Neural progenitor cell (in vitro differentiated cells): Measurements from ENCODE around the gene CYB561D1. TPM values are rescaled to one million over a fixed set of nuclear protein-coding genes. Genes with fewer than 3 reads are reported as not detected.

ENCODE experiments used
- DNase-seq: peaks from one replicate; pipeline ENCODE4 v3.0.0-alpha.2; 2016; ENCODE audit warnings: low spot score
- H2AFZ ChIP-seq: fragments of 200-600 bp; sonication (generic); replicated peaks from 2 replicates; pipeline ENCODE4 v1.6.1; 2016; ENCODE audit warnings: antibody characterized with exemption
- H3F3A ChIP-seq: fragments of 200-600 bp; sonication (generic); 2 replicates; pipeline ENCODE4 v1.6.1; 2016; ENCODE audit warnings: antibody characterized with exemption, low read depth
- H3K27ac ChIP-seq: fragments of 200-600 bp; sonication (generic); 2 replicates; pipeline ENCODE4 v1.5.1; 2016; ENCODE audit warnings: mild to moderate bottlenecking
- H3K27me3 ChIP-seq: fragments of 200-600 bp; sonication (generic); 2 replicates; pipeline ENCODE4 v1.6.1; 2016; ENCODE audit warnings: mild to moderate bottlenecking, moderate library complexity
- H3K36me3 ChIP-seq: fragments of 200-600 bp; sonication (generic); 2 replicates; pipeline ENCODE4 v1.5.1; 2016
- H3K4me1 ChIP-seq: fragments of 200-600 bp; sonication (generic); 2 replicates; pipeline ENCODE4 v1.6.1; 2016; ENCODE audit warnings: mixed run types
- H3K4me2 ChIP-seq: fragments of 200-600 bp; sonication (generic); 2 replicates; pipeline ENCODE4 v1.6.1; 2016
- H3K4me3 ChIP-seq: fragments of 200-600 bp; sonication (generic); 2 replicates; pipeline ENCODE4 v1.5.1; 2016
- H3K79me2 ChIP-seq: fragments of 200-600 bp; sonication (generic); 2 replicates; pipeline ENCODE4 v1.6.1; 2016; ENCODE audit warnings: low read depth
- H3K9ac ChIP-seq: fragments of 200-600 bp; sonication (generic); 2 replicates; pipeline ENCODE4 v1.6.1; 2016
- H3K9me3 ChIP-seq: fragments of 200-600 bp; sonication (generic); 2 replicates; pipeline ENCODE4 v1.5.1; 2016; ENCODE audit warnings: low read depth
- H4K20me1 ChIP-seq: fragments of 200-600 bp; sonication (generic); 2 replicates; pipeline ENCODE4 v1.6.1; 2016; ENCODE audit warnings: low read depth
- H3K27ac Mint-ChIP-seq: 3 replicates; pipeline ENCODE4 v1.8.0; 2021; ENCODE audit warnings: mixed read lengths
- H3K27me3 Mint-ChIP-seq: 2 replicates; pipeline ENCODE4 v1.8.0; 2022; ENCODE audit warnings: low read depth, mild to moderate bottlenecking, inconsistent platforms, moderate library complexity, mixed read lengths; ENCODE audit not compliant: insufficient read depth
- H3K36me3 Mint-ChIP-seq: 3 replicates; pipeline ENCODE4 v1.8.0; 2021; ENCODE audit warnings: mixed read lengths
- H3K4me1 Mint-ChIP-seq: 3 replicates; pipeline ENCODE4 v1.8.0; 2021; ENCODE audit warnings: mixed read lengths
- H3K4me3 Mint-ChIP-seq: 3 replicates; pipeline ENCODE4 v1.8.0; 2021; ENCODE audit warnings: mild to moderate bottlenecking, moderate library complexity, mixed read lengths
- H3K9me3 Mint-ChIP-seq: 3 replicates; pipeline ENCODE4 v1.8.0; 2020; ENCODE audit warnings: mixed read lengths
- CTCF ChIP-seq: fragments of 200-600 bp; sonication (generic); IDR thresholded peaks from 2 replicates; pipeline ENCODE4 v1.5.1; 2017; ENCODE audit warnings: antibody characterized with exemption, mild to moderate bottlenecking
- EZH2 ChIP-seq: fragments of 200-600 bp; sonication (generic); IDR thresholded peaks from 2 replicates; pipeline ENCODE4 v1.6.1; 2017; ENCODE audit warnings: antibody characterized with exemption, mild to moderate bottlenecking, moderate library complexity
- EZH2phosphoT487 ChIP-seq: fragments of 200-600 bp; sonication (generic); IDR thresholded peaks from 2 replicates; pipeline ENCODE4 v1.6.1; 2017; ENCODE audit warnings: antibody characterized with exemption
- total RNA-seq: library from RNA; depleted of rRNA; stranded (reverse); fragments of >200 nt; gene quantifications from 2 replicates; pipeline ENCODE4 v1.2.3, GENCODE V29; 2015; ENCODE audit warnings: low replicate concordance

CYB561D1 gene
- total RNA-seq, 1 donor from 2014 or later = 4.3 TPM

- H3K79me2 ChIP-seq = peaks cover 5% of the 10 kb centered on the region
- Mint-ChIP-seq H3K36me3 (peaks cover 3% of the 10 kb centered on the region), H3K27ac (no peak overlapping the region), H3K27me3 (peaks cover 19% of the 10 kb centered on the region), H3K9me3 (no peaks in the 10 kb centered on the region), H3K4me3 (peak overlapping the region; percentile 89), H3K4me1 (peaks cover 23% of the 10 kb centered on the region)
- H3K9me3 ChIP-seq = no peaks in the 10 kb centered on the region
- no peaks in the 10 kb centered on the region for H3F3A ChIP-seq
- TF ChIP-seq EZH2 (no peak), CTCF (peak; percentile 43)
- no peaks in the 10 kb centered on the region for H4K20me1 ChIP-seq
- peaks cover 8% of the 10 kb centered on the region for H3K4me1 ChIP-seq
- no peak overlapping the region for H3K27ac ChIP-seq
- no peak overlapping the region for H3K9ac ChIP-seq
- H3K36me3 ChIP-seq = no peaks in the 10 kb centered on the region
- peak overlapping the region; percentile 89 for H3K4me3 ChIP-seq
- DNase-seq = peak; percentile 80
- H3K4me2 ChIP-seq = peak overlapping the region; percentile 94
- H2AFZ ChIP-seq = peak overlapping the region; percentile 97
- peaks cover 50% of the 10 kb centered on the region for H3K27me3 ChIP-seq
Observed at GRCh38 chr1:109482791-109483671, 10.9 kb upstream of the CYB561D1 start.

DNA sequence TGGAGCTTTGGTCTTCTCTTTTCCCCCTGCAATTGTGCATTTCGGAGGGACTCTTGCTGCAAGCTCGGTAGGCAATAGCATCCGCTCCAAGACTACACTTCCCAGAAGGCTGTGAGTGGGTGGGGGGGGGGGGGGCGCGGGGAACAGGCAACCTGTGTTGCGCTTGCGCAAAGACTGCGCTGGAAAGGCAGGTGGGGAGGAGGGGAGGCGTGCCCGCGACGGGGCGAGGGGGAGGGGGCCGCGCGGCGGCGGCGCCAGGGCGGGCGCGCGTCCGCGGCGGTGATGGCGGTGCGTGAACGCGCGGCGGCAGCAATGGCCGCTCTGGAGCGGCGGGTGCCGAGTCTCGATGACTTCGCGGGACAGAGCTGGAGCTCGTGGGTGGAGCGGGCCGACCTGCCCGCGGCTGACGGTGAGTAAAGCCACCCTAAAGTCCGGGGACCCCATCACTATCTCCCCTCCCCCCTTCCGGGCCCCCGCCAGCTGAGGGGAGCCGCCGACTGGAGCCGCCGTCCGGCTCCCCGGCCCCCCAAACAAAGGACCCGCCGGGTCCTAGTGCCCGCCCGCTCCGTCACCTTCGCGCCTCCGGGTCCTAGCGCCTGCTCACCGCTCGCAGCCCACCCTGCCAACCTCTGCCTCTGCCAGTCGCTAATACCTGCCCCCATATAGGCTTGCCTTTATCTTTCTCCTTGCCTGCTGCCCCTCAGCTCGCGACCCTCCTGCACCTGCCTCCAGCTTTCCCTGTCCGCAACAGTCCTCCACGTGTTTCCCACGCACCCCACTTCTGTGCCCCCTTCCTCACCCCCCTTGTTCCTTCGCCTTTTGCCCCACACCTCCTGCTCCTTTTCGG lies 10.0 kb upstream of the CYB561D1 start, which contains the start of gene ATXN7L2:
Gene ATXN7L2, plus strand, starts transcription at position 234 of the 847 bp plus-strand sequence. Its CDS starts 49 bp downstream, at position 283.
- peak within 1 kb of the TSS; percentile 94 for H3K9ac ChIP-seq
- peaks cover 8% of the 10 kb centered on the region for H3K4me1 ChIP-seq
- no peak for TF ChIP-seq EZH2
- no peak for TF ChIP-seq CTCF
- no peak for TF ChIP-seq EZH2phosphoT487
- H3K4me2 ChIP-seq = peak within 1 kb of the TSS; percentile 99
- peak within 1 kb of the TSS; percentile 99 for H2AFZ ChIP-seq
- no peaks in the 10 kb centered on the region for H3K9me3 Mint-ChIP-seq
- peak within 1 kb of the TSS; percentile 92 for H3K27ac ChIP-seq
- H3K27me3 ChIP-seq = peaks cover 42% of the 10 kb centered on the region
- H3K27me3 Mint-ChIP-seq = peaks cover 20% of the 10 kb centered on the region
- peak within 1 kb of the TSS; percentile 96 for H3K27ac Mint-ChIP-seq
- peaks cover 23% of the 10 kb centered on the region for H3K4me1 Mint-ChIP-seq
- H3K4me3 Mint-ChIP-seq = peak within 1 kb of the TSS; percentile 89
- no peaks in the 10 kb centered on the region for H3K36me3 ChIP-seq
- H4K20me1 ChIP-seq = no peaks in the 10 kb centered on the region
- peak; percentile 97 for DNase-seq
- H3K4me3 ChIP-seq = peak within 1 kb of the TSS; percentile 89
- H3K36me3 Mint-ChIP-seq = peaks cover 4% of the 10 kb centered on the region
- peaks cover 5% of the 10 kb centered on the region for H3K79me2 ChIP-seq
- no peaks in the 10 kb centered on the region for H3K9me3 ChIP-seq
- H3F3A ChIP-seq = no peaks in the 10 kb centered on the region

DNA sequence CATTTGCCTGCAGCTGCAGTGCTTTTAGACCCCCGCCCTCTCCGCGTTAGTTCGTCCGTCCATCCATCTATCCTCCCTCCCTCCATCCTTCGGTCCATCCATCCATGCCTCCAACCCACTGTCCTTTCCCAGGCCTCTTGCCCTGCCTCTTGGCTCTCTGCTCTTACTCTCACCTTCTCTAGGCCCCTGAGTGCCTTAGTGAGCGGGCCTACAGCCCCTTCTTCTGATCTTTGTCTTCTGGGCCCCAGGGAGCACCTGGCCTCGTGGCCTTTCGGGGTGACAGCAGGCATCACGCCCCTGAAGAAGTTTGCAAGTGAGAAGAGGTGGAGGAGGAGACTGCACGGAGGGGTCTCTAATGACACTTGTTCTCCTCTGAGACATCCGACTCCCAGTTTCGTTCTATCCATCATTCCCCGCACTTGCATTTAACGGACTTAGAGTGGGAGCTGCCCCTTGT lies 9.3 kb upstream of the CYB561D1 start:
- H3K79me2 ChIP-seq = peaks cover 5% of the 10 kb centered on the region
- Mint-ChIP-seq H3K36me3 (peaks cover 4% of the 10 kb centered on the region), H3K27me3 (peaks cover 20% of the 10 kb centered on the region), H3K27ac (peak overlapping the region; percentile 96), H3K9me3 (no peaks in the 10 kb centered on the region), H3K4me1 (peaks cover 23% of the 10 kb centered on the region), H3K4me3 (peak overlapping the region; percentile 89)
- peak overlapping the region; percentile 99 for H2AFZ ChIP-seq
- H3K4me3 ChIP-seq = peak overlapping the region; percentile 89
- no peaks in the 10 kb centered on the region for H4K20me1 ChIP-seq
- H3K9ac ChIP-seq = peak overlapping the region; percentile 94
- H3K9me3 ChIP-seq = no peaks in the 10 kb centered on the region
- peak; percentile 48 for DNase-seq
- H3K27ac ChIP-seq = no peak overlapping the region
- no peaks in the 10 kb centered on the region for H3K36me3 ChIP-seq
- H3K4me2 ChIP-seq = peak overlapping the region; percentile 99
- no peaks in the 10 kb centered on the region for H3F3A ChIP-seq
- H3K27me3 ChIP-seq = peaks cover 36% of the 10 kb centered on the region
- H3K4me1 ChIP-seq = peaks cover 8% of the 10 kb centered on the region
- TF ChIP-seq EZH2 (no peak), CTCF (no peak), EZH2phosphoT487 (no peak)
